Karpas-422 (cell line): ENCODE measurements around the gene IDUA. TPM values are rescaled to one million over a fixed set of nuclear protein-coding genes. Genes with fewer than 3 reads are reported as not detected.

ENCODE experiments used
- DNase-seq: peaks from one replicate; pipeline ENCODE4 v3.0.0-alpha.2; 2015
- H2AFZ ChIP-seq: fragments of 200-600 bp; sonication (generic); 2 replicates; pipeline ENCODE4 v1.6.1; 2014; ENCODE audit warnings: antibody characterized with exemption, low read length, mixed read lengths
- H3K27ac ChIP-seq: fragments of 200-600 bp; sonication (generic); 2 replicates; pipeline ENCODE4 v1.5.1; 2014; ENCODE audit warnings: mild to moderate bottlenecking, low read length, moderate library complexity
- H3K27me3 ChIP-seq: fragments of 200-600 bp; sonication (generic); 2 replicates; pipeline ENCODE4 v1.6.1; 2014; ENCODE audit warnings: low read length, mixed read lengths
- H3K36me3 ChIP-seq: fragments of 200-600 bp; sonication (generic); 2 replicates; pipeline ENCODE4 v1.6.1; 2014; ENCODE audit warnings: low read length, mixed read lengths; ENCODE audit not compliant: insufficient read depth
- H3K4me1 ChIP-seq: fragments of 200-600 bp; sonication (generic); 2 replicates; pipeline ENCODE4 v1.6.1; 2014; ENCODE audit warnings: mild to moderate bottlenecking, low read length, mixed read lengths
- H3K4me2 ChIP-seq: fragments of 200-600 bp; sonication (generic); 2 replicates; pipeline ENCODE4 v1.6.1; 2014; ENCODE audit warnings: low read length, low read depth, mild to moderate bottlenecking; ENCODE audit not compliant: poor library complexity, severe bottlenecking
- H3K4me3 ChIP-seq: fragments of 200-600 bp; sonication (generic); 2 replicates; pipeline ENCODE4 v1.5.1; 2014; ENCODE audit warnings: mild to moderate bottlenecking, antibody characterized with exemption, low read length, mixed read lengths
- H3K79me2 ChIP-seq: fragments of 200-600 bp; sonication (generic); 2 replicates; pipeline ENCODE4 v1.6.1; 2014; ENCODE audit warnings: mild to moderate bottlenecking, low read length, mixed read lengths
- H3K9ac ChIP-seq: fragments of 200-600 bp; sonication (generic); 2 replicates; pipeline ENCODE4 v1.6.0; 2014; ENCODE audit warnings: low read length
- H3K9me2 ChIP-seq: fragments of 200-600 bp; sonication (generic), shearing (Covaris generic); replicated peaks from 2 replicates; pipeline ENCODE4 v1.6.0; 2014; ENCODE audit warnings: mild to moderate bottlenecking, low read length, moderate library complexity; ENCODE audit not compliant: insufficient read depth
- H3K9me3 ChIP-seq: fragments of 300-700, 200-600 bp; sonication (generic); 2 replicates; pipeline ENCODE4 v1.6.1; 2014; ENCODE audit warnings: low read length, mixed read lengths
- H4K20me1 ChIP-seq: fragments of 200-600 bp; sonication (generic); 2 replicates; pipeline ENCODE4 v1.6.1; 2014; ENCODE audit warnings: mild to moderate bottlenecking, antibody characterized with exemption, low read length, low read depth; ENCODE audit not compliant: insufficient read depth
- total RNA-seq: library from RNA; depleted of rRNA; stranded (reverse); fragments of >200 nt; shearing (Covaris generic); gene quantifications from 2 replicates; pipeline ENCODE4 v1.2.3, GENCODE V29; 2014; ENCODE audit warnings: low replicate concordance

IDUA gene
- total RNA-seq, 1 experiment from 2014 or later: 20.8 TPM

DNA sequence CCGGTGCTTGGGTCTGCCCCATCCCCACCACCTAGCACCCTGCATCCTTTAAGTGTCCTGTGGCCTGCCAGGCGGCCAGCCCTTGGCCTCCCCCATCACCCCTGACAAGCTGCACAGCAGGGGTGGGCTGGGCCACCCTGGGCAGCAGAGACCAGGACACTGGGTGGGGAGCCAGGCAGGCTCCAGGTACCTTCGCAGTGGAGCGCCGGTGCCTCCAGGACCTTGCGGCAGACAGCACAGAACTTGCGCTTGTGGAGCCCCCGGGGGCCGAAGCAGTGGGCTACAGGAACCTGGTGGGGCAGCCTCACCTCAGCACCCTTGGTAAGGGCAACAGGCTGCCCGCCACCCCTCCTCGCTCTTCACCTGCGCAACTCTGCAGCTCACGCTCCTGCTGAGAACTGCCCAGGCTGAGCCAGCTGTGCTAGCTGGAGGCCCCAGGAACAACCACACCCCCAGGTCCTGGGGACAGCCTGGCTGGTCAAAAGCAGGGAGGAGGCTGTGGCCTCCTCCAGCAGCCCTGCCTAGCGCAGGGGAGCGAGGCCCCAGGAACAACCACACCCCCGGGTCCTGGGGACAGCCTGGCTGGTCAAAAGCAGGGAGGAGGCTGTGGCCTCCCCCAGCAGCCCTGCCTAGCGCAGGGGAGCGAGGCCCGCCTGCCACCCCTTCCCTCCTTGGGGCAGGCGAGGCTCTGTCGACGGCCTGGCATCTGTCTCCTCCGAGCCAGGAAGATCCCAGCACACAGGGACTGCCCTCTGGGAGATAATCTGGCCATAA lies 18.0 kb upstream of the IDUA start:
- Histone ChIP-seq H3K4me1 (peaks cover 10% of the 10 kb centered on the region), H3K27ac (no peak overlapping the region), H4K20me1 (peaks cover 12% of the 10 kb centered on the region; the same call in 1 of the 2 replicates)

DNA sequence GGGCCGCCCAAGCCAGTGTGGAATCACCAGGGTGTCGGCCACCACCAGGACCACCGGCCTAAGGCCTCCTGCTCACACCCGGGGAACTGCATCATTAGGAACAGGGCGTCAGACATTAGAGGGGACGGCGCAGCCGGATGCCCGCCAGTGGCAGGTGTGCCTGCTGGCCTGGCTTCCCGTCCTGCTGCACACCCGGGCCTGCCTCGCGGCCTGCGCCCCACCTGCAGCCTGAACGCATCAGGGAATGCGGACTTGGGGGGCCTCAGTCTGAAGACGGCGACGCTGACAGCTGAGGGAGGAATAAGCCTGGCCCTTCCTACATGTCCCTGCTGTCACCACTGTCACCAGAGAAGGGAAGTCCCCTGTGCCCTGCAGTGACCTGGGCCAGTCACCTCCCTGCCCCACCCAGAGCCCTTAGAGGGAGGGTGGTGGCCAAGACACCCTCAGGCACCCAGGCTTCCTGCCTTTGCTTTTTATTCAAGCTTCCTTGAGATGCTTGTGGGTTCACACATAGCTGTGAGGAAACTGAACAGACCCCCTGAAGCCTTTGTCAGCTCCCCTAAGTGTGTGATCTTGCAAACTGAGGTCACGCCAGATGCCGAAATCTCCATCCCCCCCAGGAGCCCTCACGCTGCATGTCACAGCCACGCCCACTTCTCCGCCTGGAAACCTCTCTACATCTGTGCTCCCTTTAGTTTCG lies 16.6 kb upstream of the IDUA start:
- Histone ChIP-seq H3K9ac (no peak overlapping the region), H3K4me1 (peaks cover 10% of the 10 kb centered on the region), H3K9me3 (no peaks in the 10 kb centered on the region), H3K9me2 (no peaks in the 10 kb centered on the region), H3K79me2 (no peaks in the 10 kb centered on the region), H3K4me3 (no peak overlapping the region), H3K27ac (no peak overlapping the region), H3K36me3 (no peaks in the 10 kb centered on the region), H4K20me1 (peaks cover 12% of the 10 kb centered on the region; the same call in 1 of the 2 replicates), H3K4me2 (no peak overlapping the region), H3K27me3 (no peaks in the 10 kb centered on the region), H2AFZ (no peak overlapping the region)
- no peak for DNase-seq

More for the DNA sequence above, 18.0 kb upstream of the IDUA start:
- Histone ChIP-seq H3K79me2 (no peaks in the 10 kb centered on the region), H3K4me3 (no peak overlapping the region), H3K9me3 (no peaks in the 10 kb centered on the region), H3K27me3 (no peaks in the 10 kb centered on the region), H3K4me2 (no peak overlapping the region), H3K36me3 (no peaks in the 10 kb centered on the region), H3K9ac (no peak overlapping the region), H2AFZ (no peak overlapping the region), H3K9me2 (no peaks in the 10 kb centered on the region)
- DNase-seq: no peak

DNA sequence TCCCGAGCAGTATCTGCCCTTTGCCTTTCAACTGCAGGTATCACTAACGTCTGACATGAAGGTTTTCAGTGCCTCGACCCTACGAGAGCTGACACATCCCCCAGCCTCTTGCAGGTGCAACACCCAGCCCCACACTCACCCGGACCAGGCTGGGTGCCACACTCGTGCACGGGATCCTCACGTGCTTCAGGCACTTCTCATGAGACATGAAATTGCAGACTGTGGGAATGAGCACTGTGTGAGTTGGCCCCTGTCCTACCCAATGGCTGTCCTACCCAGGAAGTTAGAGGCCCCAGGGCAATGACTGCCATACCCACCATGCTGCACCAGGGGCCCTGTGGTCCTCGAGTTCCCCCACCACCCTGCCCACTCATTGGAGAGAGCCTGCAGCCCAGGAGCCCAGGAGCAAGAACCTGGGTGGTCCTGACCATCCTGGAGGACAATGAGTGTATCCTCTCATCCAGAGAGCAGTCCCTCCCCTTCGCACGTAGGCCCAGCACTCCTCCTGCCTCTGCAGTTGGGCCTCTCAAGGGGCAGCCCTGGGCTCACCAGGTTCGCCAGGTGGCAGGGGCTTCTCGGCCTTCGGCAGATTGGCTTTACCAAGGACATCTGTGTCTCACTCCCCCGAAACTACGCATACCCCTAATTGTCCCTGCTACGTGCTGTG lies 15.9 kb upstream of the IDUA start:
- H4K20me1 ChIP-seq: peaks cover 12% of the 10 kb centered on the region; the same call in 1 of the 2 replicates
- H3K4me2 ChIP-seq: no peak overlapping the region
- no peaks in the 10 kb centered on the region for H3K27me3 ChIP-seq
- H3K4me3 ChIP-seq: no peak overlapping the region
- H3K9me3 ChIP-seq: no peaks in the 10 kb centered on the region
- peaks cover 10% of the 10 kb centered on the region for H3K4me1 ChIP-seq
- no peak overlapping the region for H3K9ac ChIP-seq
- H2AFZ ChIP-seq: no peak overlapping the region
- no peaks in the 10 kb centered on the region for H3K36me3 ChIP-seq
- H3K9me2 ChIP-seq: no peaks in the 10 kb centered on the region
- H3K27ac ChIP-seq: no peak overlapping the region
- no peaks in the 10 kb centered on the region for H3K79me2 ChIP-seq
- no peak for DNase-seq

DNA sequence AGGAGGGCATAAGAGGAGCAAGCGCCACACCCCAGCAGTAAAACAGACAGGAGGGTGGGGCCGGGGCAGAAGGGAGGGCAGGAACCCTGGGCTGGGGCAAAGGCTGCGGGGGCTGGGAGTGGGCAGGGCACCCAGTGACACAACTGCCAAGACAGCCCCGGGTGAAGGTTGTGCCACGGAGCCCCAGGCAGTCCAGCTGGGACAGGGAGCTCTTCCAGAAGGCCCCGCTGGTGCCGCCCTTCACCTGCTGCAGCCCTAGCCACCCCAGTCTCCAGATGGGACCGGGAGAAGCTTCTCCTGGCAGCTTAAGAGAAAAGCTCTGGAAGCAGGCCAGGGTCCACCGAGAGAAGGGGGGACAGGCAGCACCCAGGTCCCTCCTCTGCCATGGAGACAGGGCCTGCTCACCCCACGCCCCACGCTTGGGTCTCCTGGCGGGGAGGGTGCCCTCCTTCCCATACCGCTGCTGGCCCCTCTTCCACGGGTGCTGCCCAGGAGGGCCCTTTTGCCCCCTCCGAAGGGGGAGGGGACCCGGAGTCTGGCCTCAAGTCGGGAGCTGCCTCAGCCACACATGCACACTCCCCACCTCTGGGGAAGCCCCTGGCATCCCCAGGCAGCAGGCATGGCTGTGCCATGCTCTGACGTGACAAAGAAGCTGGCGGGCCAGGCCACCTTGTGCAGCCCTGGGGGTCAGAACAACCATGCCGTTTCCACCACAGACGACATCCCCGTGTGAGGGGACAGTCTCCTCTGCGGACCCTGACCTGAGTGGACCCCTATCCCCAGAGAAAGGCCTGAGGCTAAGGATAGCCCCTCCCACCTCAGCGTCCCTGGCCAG lies 15.0 kb upstream of the IDUA start:
- Histone ChIP-seq H3K36me3 (no peaks in the 10 kb centered on the region), H3K79me2 (no peaks in the 10 kb centered on the region), H3K9me3 (no peaks in the 10 kb centered on the region), H2AFZ (no peak overlapping the region), H3K9me2 (no peaks in the 10 kb centered on the region), H3K4me3 (peak overlapping the region; percentile 96), H4K20me1 (peaks cover 12% of the 10 kb centered on the region; the same call in 1 of the 2 replicates), H3K27me3 (no peaks in the 10 kb centered on the region), H3K4me1 (peaks cover 10% of the 10 kb centered on the region), H3K4me2 (peak overlapping the region; percentile 97), H3K9ac (peak overlapping the region; percentile 80), H3K27ac (no peak overlapping the region)
- DNase-seq: no peak

DNA sequence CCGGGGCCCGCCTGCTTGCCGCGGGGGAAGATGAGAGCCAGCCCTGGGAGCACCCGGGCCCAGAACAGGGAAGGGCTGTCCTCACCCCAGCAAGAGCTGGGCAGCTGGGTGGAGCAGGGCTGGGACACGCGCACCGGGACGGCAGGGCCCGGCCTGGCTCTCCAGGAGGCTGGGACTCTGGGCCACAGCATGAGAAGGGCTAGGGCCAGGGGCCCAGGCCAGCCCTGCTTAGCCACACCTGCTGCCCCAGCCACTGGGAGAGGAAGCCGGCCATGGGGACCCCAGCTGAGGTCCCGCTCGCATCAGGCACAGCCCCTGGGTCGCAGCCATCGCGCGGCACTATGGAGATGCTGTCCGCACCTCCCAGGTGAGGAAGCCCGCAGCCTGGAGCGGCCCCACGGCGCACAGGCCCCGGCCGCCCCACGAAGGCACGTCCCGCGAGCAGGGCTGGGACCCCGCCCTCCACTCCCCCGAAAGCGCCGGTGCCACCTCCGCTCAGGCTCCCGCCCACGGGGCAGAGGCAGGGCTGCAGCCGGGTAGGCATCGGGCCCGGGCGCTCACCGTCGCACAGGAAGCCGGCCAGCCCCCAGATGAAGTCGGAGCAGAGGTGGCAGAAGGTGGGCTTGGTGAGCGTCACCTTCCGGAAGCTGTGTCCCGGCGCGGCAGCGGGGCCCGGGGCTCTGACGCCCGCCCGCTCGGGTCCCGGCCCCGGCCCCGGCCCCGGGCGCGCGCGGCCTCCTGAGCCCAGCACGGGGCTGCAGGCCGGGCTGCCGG lies 14.0 kb upstream of the IDUA start:
- peak overlapping the region; percentile 67; the same call in 1 of the 2 replicates for H2AFZ ChIP-seq

DNA sequence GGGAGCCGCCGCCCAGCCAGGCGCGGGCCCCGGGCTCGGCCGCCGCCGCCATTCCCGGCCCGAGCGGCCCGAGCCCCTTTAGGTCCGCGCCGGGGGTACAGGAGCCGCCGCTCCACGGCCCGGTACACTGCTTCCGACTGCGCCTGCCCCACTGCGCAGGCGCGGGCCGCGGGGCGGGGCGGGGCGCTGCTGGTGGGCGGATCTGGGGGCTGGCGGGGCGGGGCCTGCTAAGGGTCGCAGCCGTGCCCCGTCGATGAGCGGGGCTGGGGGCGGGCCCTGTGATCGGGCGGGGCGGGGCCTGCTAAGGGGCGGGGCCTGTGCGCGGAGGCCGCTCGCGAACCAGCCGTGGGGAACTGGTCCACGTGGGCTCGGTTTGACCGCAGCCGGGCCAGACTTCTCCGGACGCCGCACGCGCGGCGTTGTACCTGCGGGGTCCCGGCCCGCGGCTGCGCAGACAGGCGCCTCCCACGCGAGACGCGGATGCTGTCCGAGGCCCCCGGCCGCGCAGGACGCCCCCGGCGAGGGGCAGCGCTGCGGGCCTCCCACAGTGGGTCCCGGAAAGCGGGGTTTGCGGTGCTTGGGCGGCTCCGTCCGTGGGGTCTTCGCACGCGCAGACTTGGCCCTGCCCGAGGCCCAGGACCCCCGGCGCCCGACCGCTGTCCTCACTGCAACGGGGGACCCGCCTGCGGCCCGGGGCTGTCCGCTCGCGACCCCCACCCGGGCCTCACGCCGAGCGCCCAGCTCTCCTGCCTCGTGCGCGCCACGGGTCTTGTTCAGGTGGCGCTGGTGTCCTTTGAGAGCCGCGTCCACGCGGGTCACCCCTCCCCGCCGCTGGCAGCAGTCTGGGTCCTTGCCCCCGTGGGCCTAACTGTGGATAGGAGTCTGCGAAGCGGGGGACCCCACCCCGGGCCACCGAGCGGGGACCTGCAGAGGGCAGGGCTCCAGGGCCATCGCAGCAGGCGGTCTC lies 13.1 kb upstream of the IDUA start, which contains the start of gene DGKQ:
Gene DGKQ, minus strand, starts transcription at position 139 of the 967 bp plus-strand sequence. Its CDS starts 87 bp downstream, at position 52.
- Histone ChIP-seq H3K4me2 (peak within 1 kb of the TSS; percentile 97), H3K4me3 (peak within 1 kb of the TSS; percentile 96), H3K9me2 (no peaks in the 10 kb centered on the region), H2AFZ (peak within 1 kb of the TSS; percentile 67; the same call in 1 of the 2 replicates), H3K36me3 (no peaks in the 10 kb centered on the region), H3K9ac (peak within 1 kb of the TSS; percentile 80), H3K27ac (no peak within 1 kb of the TSS), H3K9me3 (no peaks in the 10 kb centered on the region), H3K27me3 (no peaks in the 10 kb centered on the region), H3K4me1 (peaks cover 10% of the 10 kb centered on the region), H4K20me1 (peaks cover 12% of the 10 kb centered on the region; the same call in 1 of the 2 replicates), H3K79me2 (no peaks in the 10 kb centered on the region)
- DNase-seq: peak; percentile 92

More for the DNA sequence above, 14.0 kb upstream of the IDUA start:
- H3K36me3 ChIP-seq: no peaks in the 10 kb centered on the region
- no peaks in the 10 kb centered on the region for H3K79me2 ChIP-seq
- H3K4me3 ChIP-seq: peak overlapping the region; percentile 96
- no peaks in the 10 kb centered on the region for H3K9me3 ChIP-seq
- peak overlapping the region; percentile 80 for H3K9ac ChIP-seq
- no peaks in the 10 kb centered on the region for H3K27me3 ChIP-seq
- H3K4me1 ChIP-seq: peaks cover 10% of the 10 kb centered on the region
- H3K27ac ChIP-seq: no peak overlapping the region
- H3K4me2 ChIP-seq: peak overlapping the region; percentile 97
- no peaks in the 10 kb centered on the region for H3K9me2 ChIP-seq
- peaks cover 12% of the 10 kb centered on the region; the same call in 1 of the 2 replicates for H4K20me1 ChIP-seq
- DNase-seq: peak; percentile 76
